Heart left ventricle (tissue), 16 donors: ENCODE measurements around the gene CBX5. TPM values are rescaled to one million over a fixed set of nuclear protein-coding genes. Genes with fewer than 3 reads are reported as not detected.
"Not testable (repeated sequence)": the region's sequence is repeated elsewhere in the genome, so short reads cannot be mapped to it uniquely, and the experiment has no call there.

Experiments
- ATAC-seq, 4 donors: fragments of 200-7000 bp; cut with Tn5 transposase; one replicate each; pipeline ENCODE4 v1.9.1; 2020 to 2022; ENCODE audit warnings: moderate library complexity in 4 of 4, mild to moderate bottlenecking in 3 of 4, moderate number of reproducible peaks in 1 of 4
- DNase-seq, 5 donors: peaks; one replicate each; pipeline ENCODE4 v3.0.0-alpha.2; 2020
- H3K27ac ChIP-seq, 12 donors: fragments of 200-600 bp; sonication (generic) in 4 of 12; one replicate each; pipeline versions ENCODE4 v1.5.0 to v1.8.0; 2016 to 2022; ENCODE audit warnings: mild to moderate bottlenecking in 2 of 12
- H3K27me3 ChIP-seq, 9 donors: fragments of 200-600 bp; sonication (generic) in 2 of 9; one replicate each; pipeline versions ENCODE4 v1.5.1 to v1.8.0; 2016 to 2022; ENCODE audit warnings: mild to moderate bottlenecking in 3 of 9
- H3K36me3 ChIP-seq, 9 donors: fragments of 200-600 bp; sonication (generic) in 2 of 9; one replicate each; pipeline versions ENCODE4 v1.5.0 to v1.8.0; 2018 to 2022; ENCODE audit warnings: mild to moderate bottlenecking in 2 of 9
- H3K4me1 ChIP-seq, 12 donors: fragments of 200-600 bp; sonication (generic) in 4 of 12; one replicate each; pipeline versions ENCODE4 v1.5.0 to v1.8.0; 2016 to 2022; ENCODE audit warnings: mild to moderate bottlenecking in 3 of 12
- H3K4me3 ChIP-seq, 12 donors: fragments of 200-600 bp; sonication (generic) in 4 of 12; one replicate each; pipeline versions ENCODE4 v1.5.0 to v1.8.0; 2017 to 2022; ENCODE audit warnings: mild to moderate bottlenecking in 9 of 12, moderate library complexity in 4 of 12
- H3K9me3 ChIP-seq, 12 donors: fragments of 200-600 bp; sonication (generic) in 4 of 12; one replicate each; pipeline versions ENCODE4 v1.5.0 to v1.8.0; 2016 to 2022; ENCODE audit warnings: mild to moderate bottlenecking in 1 of 12
- POLR2A ChIP-seq, 2 donors: fragments of 450-650 bp; IDR thresholded peaks; one replicate each; pipeline ENCODE4 v1.6.1; 2017; ENCODE audit warnings: antibody characterized with exemption in 2 of 2, mild to moderate bottlenecking in 2 of 2, moderate library complexity in 2 of 2
- WGBS, 4 donors: extraction: QIAGEN DNeasy Blood & Tissue Kit in 2 of 4; methylation state at CpG; one replicate each; pipeline versions ENCODE4 v1.1.5 to v1.1.7; 2013 to 2018; 5-methylcytosine and 5-hydroxymethylcytosine counted together
- intact Hi-C, 10 donors: fragments of 100-400 bp; cut with DNase I; formaldehyde crosslinking; loops; one replicate each; pipeline versions ENCODE4 v1.11.1 to v1.14.2; 2022
- polyA plus RNA-seq, 2 donors: library from polyadenylated mRNA; stranded (reverse); fragments of 200-250 nt; gene quantifications; one replicate each; pipeline ENCODE4 v1.2.3, GENCODE V29; 2013
- total RNA-seq, 9 donors: library from RNA; depleted of rRNA in 2 of 9; stranded (reverse); fragments of >200 nt in 2 of 9; fragmentation: NEBNext Ultra II Directional in 3 of 9; extraction: Animal tissue kit (Norgen Biotek cat#: 25700) in 3 of 9; gene quantifications; one replicate each; pipeline versions ENCODE4 v1.1.0 to v1.2.4, GENCODE V29; 2016 to 2023
- TF ChIP-seq, protein P1 (sequence below), 12 donors: fragments of 200-600 bp; sonication (generic) in 4 of 12; IDR thresholded peaks; one replicate each; pipeline versions ENCODE4 v1.5.0 to v1.8.0; 2018 to 2022; ENCODE audit warnings: antibody characterized with exemption in 12 of 12, mild to moderate bottlenecking in 5 of 12
- donor health status: ischemic (EF 13 %, LVEDD 7.1; RV severe dilation, severe dysfunction).
- donor health status: healthy with polysubstance abuse.
- donor health status: DM: no; HTN: yes; CAD: no.
- donor health status: DM: no; HTN: no; CAD: no.
- donor health status: ischemic (EF 25% LVEDD 6.9; RV normal size, moderate dysfunction).
- donor health status: ischemic (EF 25% LVEDD 5.7; RV mildly dilated, moderate dysfunction).
- donor health status: healthy.
- donor health status: DM: yes; HTN: yes; CAD: no.
- donor health status: ischemic (EF 35%, LVEDD 5.7; RV mildly dilated, moderate dysfunction).
- donor health status: nonischemic (EF 11% LVEDD 7.7; RV severe dilation, severe dysfunction).
- donor health status: DM: yes; HTN: yes; CAD: no.
- donor health status: PGD.
- donor health status: ischemic (EF 29% LVEDD 5.4; RV normal size, mild dysfunction).
- donor health status: nonischemic (EF 23%, LVEDD 6.1; RV moderate dilation, normal function).

Gene CBX5
- total and polyA plus RNA-seq, 11 donors, result 18.4 to 59.5 (median 39.9) TPM

DNA sequence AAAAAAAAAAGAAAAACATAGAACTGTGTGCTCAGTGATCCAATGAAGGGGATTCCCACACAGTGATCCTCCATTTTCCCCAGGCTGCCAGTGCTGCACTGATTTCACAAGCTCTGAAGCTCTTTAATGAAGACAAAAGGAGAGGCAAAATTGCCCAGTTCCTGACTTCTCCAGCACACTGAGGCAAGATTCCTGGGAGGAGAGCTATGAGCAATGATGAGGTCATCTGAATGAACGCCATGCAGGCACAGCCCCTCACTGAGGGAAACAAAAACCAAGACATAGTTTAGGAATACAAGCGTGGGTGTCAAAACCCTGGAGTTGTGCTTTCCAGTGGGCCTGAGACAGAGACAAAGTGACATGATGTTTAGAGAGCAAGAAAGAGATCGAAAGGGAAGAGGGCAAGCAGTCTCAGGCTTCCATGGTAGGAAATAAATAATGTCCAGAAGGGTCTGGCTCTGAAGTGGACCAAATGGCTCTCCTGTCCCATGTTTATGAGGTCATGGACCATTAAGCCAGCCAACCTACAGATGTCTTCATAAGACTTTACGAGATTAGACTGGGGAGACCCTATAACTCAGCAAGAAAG, 50.2 kb downstream of the CBX5 start:
- intact Hi-C loops, result no loop called here
- no peaks in the 10 kb centered on the region for H3K9me3 ChIP-seq
- DNase-seq (peak in 2 of 5 donors; percentile 30 to 46), ATAC-seq (peak; percentile 24 to 93 (median 89))
- no peaks in the 10 kb centered on the region for H3K36me3 ChIP-seq
- no peak overlapping the region for H3K4me3 ChIP-seq
- peaks cover 0 to 36% (median 10%) of the 10 kb centered on the region in 12 donors for H3K4me1 ChIP-seq
- H3K27ac ChIP-seq, result peak overlapping the region in 11 of 12 donors; percentile 8 to 72 (median 46)
- WGBS, 4 donors, result 71 to 84% (median 80%) methylated on average over 4 of the region's 4 CpGs
- TF ChIP-seq, protein P1, sequence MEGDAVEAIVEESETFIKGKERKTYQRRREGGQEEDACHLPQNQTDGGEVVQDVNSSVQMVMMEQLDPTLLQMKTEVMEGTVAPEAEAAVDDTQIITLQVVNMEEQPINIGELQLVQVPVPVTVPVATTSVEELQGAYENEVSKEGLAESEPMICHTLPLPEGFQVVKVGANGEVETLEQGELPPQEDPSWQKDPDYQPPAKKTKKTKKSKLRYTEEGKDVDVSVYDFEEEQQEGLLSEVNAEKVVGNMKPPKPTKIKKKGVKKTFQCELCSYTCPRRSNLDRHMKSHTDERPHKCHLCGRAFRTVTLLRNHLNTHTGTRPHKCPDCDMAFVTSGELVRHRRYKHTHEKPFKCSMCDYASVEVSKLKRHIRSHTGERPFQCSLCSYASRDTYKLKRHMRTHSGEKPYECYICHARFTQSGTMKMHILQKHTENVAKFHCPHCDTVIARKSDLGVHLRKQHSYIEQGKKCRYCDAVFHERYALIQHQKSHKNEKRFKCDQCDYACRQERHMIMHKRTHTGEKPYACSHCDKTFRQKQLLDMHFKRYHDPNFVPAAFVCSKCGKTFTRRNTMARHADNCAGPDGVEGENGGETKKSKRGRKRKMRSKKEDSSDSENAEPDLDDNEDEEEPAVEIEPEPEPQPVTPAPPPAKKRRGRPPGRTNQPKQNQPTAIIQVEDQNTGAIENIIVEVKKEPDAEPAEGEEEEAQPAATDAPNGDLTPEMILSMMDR (IDR thresholded peaks at IDR 0.05), result no peak
- TF ChIP-seq POLR2A (IDR thresholded peaks at IDR 0.05), result no peak
- H3K27me3 ChIP-seq, result no peaks in the 10 kb centered on the region

DNA sequence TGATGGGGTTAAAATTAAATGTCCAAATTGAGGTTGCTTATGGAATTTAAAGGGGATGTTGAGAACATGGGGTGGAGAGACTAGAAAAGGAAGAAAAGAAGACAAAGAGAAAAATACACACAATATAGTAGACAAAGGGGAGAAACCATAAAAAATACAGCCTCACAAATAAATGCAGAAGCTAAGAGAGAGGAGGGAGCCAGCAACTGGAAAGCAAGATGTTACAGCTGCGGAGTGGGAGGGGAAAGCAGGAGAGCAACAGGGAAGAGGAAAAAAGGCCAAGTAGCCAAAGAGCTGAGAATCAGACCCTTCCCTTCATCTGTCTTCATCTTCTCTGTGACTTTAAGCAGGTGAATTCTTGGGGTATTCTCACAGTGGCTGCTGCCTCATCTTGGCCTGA, 51.5 kb downstream of the CBX5 start:
- no peaks in the 10 kb centered on the region for H3K36me3 ChIP-seq
- intact Hi-C loops, result no loop called here

DNA sequence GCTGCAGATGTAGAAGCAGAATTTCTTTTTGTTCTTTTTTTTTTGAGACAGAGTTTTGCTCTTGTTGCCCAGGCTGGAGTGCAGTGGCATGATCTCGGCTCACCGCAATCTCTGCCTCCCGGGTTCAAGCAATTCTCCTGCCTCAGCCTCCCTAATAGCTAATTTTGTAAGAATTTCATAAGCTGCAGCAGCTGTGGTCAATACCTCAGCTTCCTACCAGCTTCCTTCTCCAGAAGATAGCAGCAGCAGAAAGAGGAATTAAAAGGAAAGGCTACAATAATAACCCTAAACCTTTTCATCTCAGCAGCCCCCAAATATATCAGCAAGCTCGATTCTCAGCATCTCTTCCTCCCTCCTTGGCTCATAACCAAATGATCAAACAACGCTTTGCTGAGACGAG, 52.0 kb downstream of the CBX5 start:
- intact Hi-C loops, DNase-seq, H3K27ac ChIP-seq, H3K27me3 ChIP-seq, ATAC-seq, H3K36me3 ChIP-seq, H3K9me3 ChIP-seq, H3K4me3 ChIP-seq: not testable (repeated sequence)
- WGBS, 4 donors, result 54 to 69% (median 57%) methylated on average over 6 of the region's 6 CpGs
- peaks cover 0 to 36% (median 10%) of the 10 kb centered on the region in 12 donors for H3K4me1 ChIP-seq

More for the DNA sequence above, 51.5 kb downstream of the CBX5 start:
- peaks cover 0 to 36% (median 10%) of the 10 kb centered on the region in 12 donors for H3K4me1 ChIP-seq
- H3K27me3 ChIP-seq, result no peaks in the 10 kb centered on the region
- ATAC-seq (peak in 1 of 4 donors; percentile 28), DNase-seq (no peak)
- no peak overlapping the region for H3K4me3 ChIP-seq
- H3K27ac ChIP-seq, result peak overlapping the region in 4 of 12 donors; percentile 27 to 58 (median 52)
- no peak for TF ChIP-seq POLR2A (IDR thresholded peaks at IDR 0.05)
- TF ChIP-seq, protein P1 (IDR thresholded peaks at IDR 0.05), result no peak
- no peaks in the 10 kb centered on the region for H3K9me3 ChIP-seq
- WGBS, 4 donors, result 77 to 86% (median 81%) methylated on average over 1 of the region's 1 CpG

DNA sequence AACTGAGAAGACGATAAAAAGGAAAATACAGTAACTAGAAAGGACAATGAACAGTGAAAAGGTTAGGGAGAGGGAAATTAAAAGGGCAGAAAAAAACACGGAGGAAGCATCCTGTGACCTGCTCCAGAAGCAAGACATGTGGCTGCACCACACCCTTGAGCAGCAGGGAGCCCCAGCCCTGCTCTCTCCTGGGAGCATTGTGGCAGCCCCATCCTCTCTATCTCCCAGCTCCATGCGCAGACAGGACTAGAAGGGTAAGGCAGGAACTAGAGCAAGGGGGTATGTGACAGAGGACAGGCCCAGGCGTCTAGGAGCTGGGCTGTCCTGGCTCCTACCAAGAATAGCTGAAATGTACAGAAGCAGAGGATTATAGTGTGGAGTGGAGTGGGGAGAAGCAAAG, 52.5 kb downstream of the CBX5 start:
- no peak for TF ChIP-seq POLR2A (IDR thresholded peaks at IDR 0.05)
- TF ChIP-seq, protein P1 (IDR thresholded peaks at IDR 0.05), result no peak
- Histone ChIP-seq H3K4me3 (no peak overlapping the region), H3K9me3 (no peaks in the 10 kb centered on the region), H3K4me1 (peaks cover 0 to 36% (median 10%) of the 10 kb centered on the region in 12 donors), H3K36me3 (no peaks in the 10 kb centered on the region), H3K27me3 (no peaks in the 10 kb centered on the region), H3K27ac (no peak overlapping the region)
- 50 to 70% (median 62%) methylated on average over 4 of the region's 4 CpGs for WGBS, 4 donors
- ATAC-seq (no peak), DNase-seq (no peak)
- intact Hi-C loops, result no loop called here

DNA sequence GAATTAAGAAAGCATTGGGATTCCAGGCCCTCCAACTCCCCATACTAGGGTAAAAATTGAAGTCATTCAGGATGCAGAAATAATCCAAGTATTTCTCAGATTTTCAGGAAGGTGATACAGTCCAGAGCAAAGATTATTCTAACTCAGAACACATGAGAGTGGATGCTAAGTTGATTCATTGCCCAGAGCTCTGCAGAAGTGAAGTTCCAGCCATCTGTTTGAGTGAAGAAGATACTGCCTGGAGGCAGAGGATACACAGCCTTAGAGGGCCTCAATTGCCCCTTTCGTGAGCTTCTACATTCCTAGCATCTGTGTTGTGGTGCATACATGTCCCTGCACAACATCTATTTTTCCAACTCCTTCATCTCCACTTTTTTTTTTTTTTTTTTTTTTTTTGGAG, 54.3 kb downstream of the CBX5 start:
- WGBS, 4 donors, result 84 to 95% (median 91%) methylated on average over 1 of the region's 1 CpG
- intact Hi-C loops, result no loop called here

More for the DNA sequence above, 54.3 kb downstream of the CBX5 start:
- no peak for DNase-seq
- H3K36me3 ChIP-seq, result no peaks in the 10 kb centered on the region
- peaks cover 0 to 32% (median 6%) of the 10 kb centered on the region in 12 donors for H3K4me1 ChIP-seq
- no peaks in the 10 kb centered on the region for H3K27me3 ChIP-seq
- no peak overlapping the region for H3K4me3 ChIP-seq
- H3K27ac ChIP-seq, result no peak overlapping the region
- no peaks in the 10 kb centered on the region for H3K9me3 ChIP-seq
- TF ChIP-seq POLR2A (IDR thresholded peaks at IDR 0.05), result no peak
- TF ChIP-seq, protein P1 (IDR thresholded peaks at IDR 0.05), result no peak
- no peak for ATAC-seq
